Panc1 (cell line): Measurements from ENCODE around the gene SNX24. TPM values are rescaled to one million over a fixed set of nuclear protein-coding genes. Genes with fewer than 3 reads are reported as not detected.

Source experiments
- ATAC-seq: fragments of 200-7000 bp; cut with Tn5 transposase; 2 replicates; pipeline ENCODE4 v1.9.1; 2020; ENCODE audit warnings: mild to moderate bottlenecking, moderate library complexity
- BruUV-seq: library from RNA; stranded (reverse); fragments of 400-500 nt; replicated peaks from 2 replicates; lab custom pipeline; 2021; lab: Mats Ljungman, UMichigan
- CTCF ChIA-PET: fragments of 300-600 bp; sonication (Branson Sonifier 250); formaldehyde crosslinking; loops from one replicate; lab custom pipeline; 2022; ENCODE audit warnings: antibody characterized with exemption; lab: Charles Lee
- POLR2A ChIA-PET: fragments of 300-600 bp; sonication (Branson Sonifier 250); formaldehyde crosslinking; loops from one replicate; lab custom pipeline; 2022; ENCODE audit warnings: antibody characterized with exemption; lab: Charles Lee
- DNase-seq: peaks from one replicate; pipeline ENCODE4 v3.0.0-alpha.2; 2010; ENCODE audit warnings: low read depth, low spot score
- H3K27ac ChIP-seq: 2 replicates; pipeline ENCODE4 v1.5.1; 2011; ENCODE audit warnings: mild to moderate bottlenecking, low read length, inconsistent platforms
- H3K27me3 ChIP-seq: fragments of 200-500 bp; sonication (Bioruptor generic); 2 replicates; pipeline ENCODE4 v1.6.0; 2014; ENCODE audit warnings: low read length, inconsistent platforms; ENCODE audit not compliant: control insufficient read depth, insufficient read depth
- H3K36me3 ChIP-seq: fragments of 200-500 bp; sonication (Bioruptor generic); 2 replicates; pipeline ENCODE4 v1.5.1; 2014; ENCODE audit warnings: inconsistent platforms, mild to moderate bottlenecking, low read length, moderate library complexity; ENCODE audit not compliant: control insufficient read depth, insufficient read depth
- H3K4me1 ChIP-seq: 2 replicates; pipeline ENCODE4 v1.5.1; 2011; ENCODE audit warnings: inconsistent platforms, mild to moderate bottlenecking, low read length, moderate library complexity; ENCODE audit not compliant: control insufficient read depth, insufficient read depth
- H3K4me3 ChIP-seq, 2 experiments: 2 replicates each; pipeline ENCODE4 v1.5.1; 2011 to 2012; ENCODE audit warnings: low read depth in 2 of 2, low read length in 2 of 2, mild to moderate bottlenecking in 2 of 2, inconsistent platforms in 1 of 2, moderate library complexity in 1 of 2
- H3K9me3 ChIP-seq: fragments of 200-500 bp; sonication (Bioruptor generic); 2 replicates; pipeline ENCODE4 v1.5.1; 2014; ENCODE audit warnings: low read depth, mild to moderate bottlenecking, inconsistent platforms, low read length, moderate library complexity; ENCODE audit not compliant: control insufficient read depth, insufficient read depth
- POLR2AphosphoS5 ChIP-seq: IDR thresholded peaks from 2 replicates; pipeline ENCODE4 v1.6.1; 2012; ENCODE audit warnings: mild to moderate bottlenecking, low read depth, low read length, moderate library complexity
- REST ChIP-seq, 2 experiments: IDR thresholded peaks; 2 replicates each; pipeline ENCODE4 v1.6.1; 2011 to 2012; ENCODE audit warnings: low read depth in 2 of 2, control low read depth in 1 of 2, low read length in 1 of 2, mild to moderate bottlenecking in 1 of 2, moderate library complexity in 1 of 2; ENCODE audit not compliant: insufficient read depth in 1 of 2
- SIN3A ChIP-seq: IDR thresholded peaks from 2 replicates; pipeline ENCODE4 v1.6.1; 2012; ENCODE audit warnings: low read depth, mild to moderate bottlenecking, low read length, moderate library complexity, borderline replicate concordance; ENCODE audit not compliant: insufficient read depth
- TCF7L2 ChIP-seq: IDR thresholded peaks from 2 replicates; pipeline ENCODE4 v1.6.1; 2011; ENCODE audit warnings: mild to moderate bottlenecking, low read depth, low read length, inconsistent platforms
- in situ Hi-C: cut with HindIII; loops from 2 replicates; pipeline ENCODE4 v1.10.0; 2016; ENCODE audit warnings: low sequenced_read_pairs, low pct_unique_long_range_greater_than_20kb
- intact Hi-C: fragments of 100-400 bp; cut with micrococcal nuclease; formaldehyde crosslinking; loops from one replicate; pipeline ENCODE4 v1.10.0; 2022; ENCODE audit not compliant: unreplicated experiment
- total RNA-seq: library from RNA; stranded (reverse); gene quantifications from one replicate; pipeline ENCODE4 v1.2.1, GENCODE V29; 2021; ENCODE audit not compliant: unreplicated experiment
- TF ChIP-seq, protein P1 (sequence below): fragments of 450-650 bp; IDR thresholded peaks from 2 replicates; pipeline ENCODE4 v1.5.1; 2017; ENCODE audit warnings: mild to moderate bottlenecking

Gene SNX24
- total RNA-seq, 1 experiment from 2014 or later = 32.8 TPM

DNA sequence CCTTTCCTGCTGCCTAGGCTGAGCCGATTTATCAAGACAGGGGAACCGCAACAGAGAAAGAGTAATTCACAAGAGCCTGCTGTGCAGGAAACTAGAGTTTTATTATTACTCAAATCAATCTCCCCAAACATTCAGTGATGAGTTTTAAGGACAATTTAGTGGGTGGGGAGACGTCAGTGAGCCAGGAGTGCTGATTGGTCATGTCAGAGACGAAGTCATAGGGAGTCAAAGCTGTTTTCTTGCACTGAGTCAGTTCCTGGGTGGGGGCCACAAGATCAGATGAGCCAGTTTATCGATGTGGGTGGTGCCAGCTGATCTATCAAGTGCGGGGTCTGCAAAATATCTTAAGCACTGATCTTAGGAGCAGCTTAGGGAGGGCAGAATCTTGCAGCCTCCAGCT is 19.0 kb downstream of the SNX24 start:
- Histone ChIP-seq H3K4me3 (no peak overlapping the region), H3K27me3 (no peaks in the 10 kb centered on the region), H3K9me3 (no peaks in the 10 kb centered on the region), H3K4me1 (no peaks in the 10 kb centered on the region), H3K27ac (no peak overlapping the region), H3K36me3 (no peaks in the 10 kb centered on the region)
- TF ChIP-seq TCF7L2 (no peak), SIN3A (no peak), POLR2AphosphoS5 (no peak), REST (IDR thresholded peaks at IDR 0.05; ENCODE audit: insufficient read depth in 1 of 2, low read depth in 2 of 2, low read length in 1 of 2) (no peak)
- TF ChIP-seq, protein P1, sequence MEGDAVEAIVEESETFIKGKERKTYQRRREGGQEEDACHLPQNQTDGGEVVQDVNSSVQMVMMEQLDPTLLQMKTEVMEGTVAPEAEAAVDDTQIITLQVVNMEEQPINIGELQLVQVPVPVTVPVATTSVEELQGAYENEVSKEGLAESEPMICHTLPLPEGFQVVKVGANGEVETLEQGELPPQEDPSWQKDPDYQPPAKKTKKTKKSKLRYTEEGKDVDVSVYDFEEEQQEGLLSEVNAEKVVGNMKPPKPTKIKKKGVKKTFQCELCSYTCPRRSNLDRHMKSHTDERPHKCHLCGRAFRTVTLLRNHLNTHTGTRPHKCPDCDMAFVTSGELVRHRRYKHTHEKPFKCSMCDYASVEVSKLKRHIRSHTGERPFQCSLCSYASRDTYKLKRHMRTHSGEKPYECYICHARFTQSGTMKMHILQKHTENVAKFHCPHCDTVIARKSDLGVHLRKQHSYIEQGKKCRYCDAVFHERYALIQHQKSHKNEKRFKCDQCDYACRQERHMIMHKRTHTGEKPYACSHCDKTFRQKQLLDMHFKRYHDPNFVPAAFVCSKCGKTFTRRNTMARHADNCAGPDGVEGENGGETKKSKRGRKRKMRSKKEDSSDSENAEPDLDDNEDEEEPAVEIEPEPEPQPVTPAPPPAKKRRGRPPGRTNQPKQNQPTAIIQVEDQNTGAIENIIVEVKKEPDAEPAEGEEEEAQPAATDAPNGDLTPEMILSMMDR = no peak
- DNase-seq (no peak), ATAC-seq (no peak)
- ChIA-PET CTCF (no interaction called here), POLR2A (no interaction called here)
- intact Hi-C loops = no loop called here
- no TSS peak for BruUV-seq
- in situ Hi-C loops = no loop called here

- ChIA-PET POLR2A (no interaction called here), CTCF (no interaction called here)
- in situ Hi-C loops (no loop called here), intact Hi-C loops (no loop called here)
- Histone ChIP-seq H3K4me1 (no peaks in the 10 kb centered on the region), H3K27me3 (no peaks in the 10 kb centered on the region), H3K36me3 (no peaks in the 10 kb centered on the region), H3K4me3 (no peak overlapping the region), H3K27ac (no peak overlapping the region), H3K9me3 (no peaks in the 10 kb centered on the region)
- DNase-seq (no peak), ATAC-seq (no peak)
- BruUV-seq = no TSS peak
- TF ChIP-seq POLR2AphosphoS5 (no peak), REST (IDR thresholded peaks at IDR 0.05; ENCODE audit: insufficient read depth in 1 of 2, low read depth in 2 of 2, low read length in 1 of 2) (no peak), TCF7L2 (no peak), SIN3A (no peak)
- TF ChIP-seq, protein P1 = no peak
These were observed 19.4 kb downstream of the SNX24 start for GRCh38 chr5:122864842-122865241.
